HG03571 (cell line): ENCODE results near the gene MRS2.

Experiments
- ATAC-seq: cut with Tn5 transposase; IDR thresholded peaks from one replicate; pipeline ENCODE4 v1.9.1; 2021; ENCODE audit not compliant: unreplicated experiment

MRS2 gene

DNA sequence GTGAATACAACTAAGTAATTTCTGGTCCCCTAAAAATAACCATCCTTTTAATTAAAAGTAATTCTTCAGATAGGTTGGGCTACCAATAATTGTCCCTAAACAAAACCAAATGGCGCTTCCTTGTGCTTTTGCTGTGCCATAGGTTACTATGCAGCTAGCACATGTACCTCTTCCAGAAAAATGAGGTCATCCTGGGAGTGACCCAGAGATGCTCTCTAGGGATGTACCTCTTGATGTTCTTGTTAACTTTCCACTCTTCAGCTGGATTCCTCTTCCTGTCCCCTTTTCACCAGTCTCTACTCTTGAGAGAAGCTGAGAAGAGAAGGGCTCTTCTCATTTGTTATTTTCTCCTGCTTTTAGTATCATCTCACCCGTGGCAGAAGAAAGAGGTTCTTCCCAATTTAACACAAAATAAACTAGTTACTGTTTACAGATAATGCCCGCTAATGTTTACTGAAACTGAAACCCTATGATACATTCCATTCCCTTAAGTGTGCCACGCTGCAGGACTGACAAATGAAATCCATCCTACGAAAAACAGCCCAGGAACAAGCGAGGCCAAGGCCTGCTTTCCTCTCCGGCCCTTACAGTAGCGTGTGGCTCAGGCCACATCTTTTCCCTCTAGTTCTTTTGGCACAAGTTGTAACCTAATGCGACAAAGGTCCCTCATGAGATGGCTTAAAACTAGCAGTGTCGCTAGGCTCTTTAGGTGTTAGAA lies 24.2 kb downstream of the MRS2 start:
- no peak for ATAC-seq

DNA sequence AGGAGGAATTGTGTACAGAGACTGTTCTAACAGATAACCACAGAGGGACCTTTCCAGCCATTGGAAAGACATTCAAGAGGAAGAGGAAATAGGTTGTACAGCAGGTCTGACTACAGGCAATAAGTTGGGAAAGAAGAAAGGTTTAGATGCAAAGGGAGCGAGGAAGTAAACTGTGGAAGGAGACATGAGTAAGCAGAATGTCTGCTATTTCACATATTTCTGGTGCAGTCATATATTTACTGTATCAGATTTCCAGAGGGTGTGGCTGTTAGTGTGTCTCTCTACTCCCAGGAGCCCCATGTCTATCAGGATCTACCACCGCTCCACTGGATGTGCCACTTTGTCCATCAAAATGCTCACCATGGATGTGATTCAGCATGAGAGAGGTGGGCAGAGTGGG lies 25.9 kb downstream of the MRS2 start:
- ATAC-seq: no peak

DNA sequence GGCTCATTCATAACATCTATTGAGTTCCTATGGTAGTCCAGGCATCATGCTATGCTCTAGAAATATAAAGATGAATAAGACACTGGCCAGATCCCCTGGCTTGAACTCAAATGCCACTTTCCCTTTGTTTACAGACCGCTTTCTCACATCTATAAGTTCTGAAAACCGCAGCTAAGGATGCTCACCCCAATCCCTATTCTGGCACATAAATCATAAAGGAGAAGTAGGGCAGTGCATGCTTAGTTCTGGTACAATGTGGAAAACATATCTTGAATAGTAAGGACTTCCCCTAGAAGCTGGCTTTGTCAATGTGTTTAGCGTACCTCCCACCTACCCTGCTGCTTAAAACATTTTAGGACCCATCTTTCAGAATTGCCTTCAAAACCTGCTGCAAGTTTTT lies 26.4 kb downstream of the MRS2 start:
- no peak for ATAC-seq

DNA sequence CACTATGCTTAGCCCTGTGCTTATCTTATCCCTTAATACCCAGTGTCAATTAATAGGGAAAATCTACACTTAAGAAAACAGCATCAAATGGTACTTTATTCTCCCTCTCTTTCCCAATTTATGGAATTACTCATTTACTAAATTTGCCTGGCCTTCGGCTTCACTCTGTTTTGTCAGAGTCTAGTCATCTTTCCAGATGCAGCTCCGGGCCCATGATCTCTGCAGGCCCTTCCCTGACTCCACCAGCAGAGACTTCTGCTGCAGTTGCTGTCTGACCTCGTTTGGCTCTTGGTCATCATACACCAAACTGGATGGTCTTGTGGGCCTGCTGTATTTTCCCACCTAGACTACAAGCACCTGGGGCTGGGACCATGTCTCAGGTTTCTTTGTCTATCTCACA lies 27.4 kb downstream of the MRS2 start:
- no peak for ATAC-seq

DNA sequence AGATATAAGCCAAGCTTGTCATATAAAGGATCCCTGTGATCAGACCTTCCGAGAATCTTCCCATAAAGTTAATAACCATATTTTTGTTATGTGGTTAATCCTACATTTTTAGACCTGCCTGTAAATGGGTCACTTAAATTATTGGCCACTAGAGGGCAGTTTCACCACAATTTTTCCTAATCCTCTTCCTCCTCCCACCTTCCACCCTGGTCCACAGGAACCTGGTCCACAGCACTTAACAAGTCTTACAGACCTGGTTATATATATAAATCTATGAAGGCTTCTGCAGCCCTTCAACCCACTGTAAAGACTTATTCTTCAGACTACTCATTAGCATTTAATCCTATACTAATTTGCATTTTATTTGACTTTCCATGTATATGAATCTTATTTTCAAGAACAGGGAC lies 28.3 kb downstream of the MRS2 start:
- no peak for ATAC-seq

DNA sequence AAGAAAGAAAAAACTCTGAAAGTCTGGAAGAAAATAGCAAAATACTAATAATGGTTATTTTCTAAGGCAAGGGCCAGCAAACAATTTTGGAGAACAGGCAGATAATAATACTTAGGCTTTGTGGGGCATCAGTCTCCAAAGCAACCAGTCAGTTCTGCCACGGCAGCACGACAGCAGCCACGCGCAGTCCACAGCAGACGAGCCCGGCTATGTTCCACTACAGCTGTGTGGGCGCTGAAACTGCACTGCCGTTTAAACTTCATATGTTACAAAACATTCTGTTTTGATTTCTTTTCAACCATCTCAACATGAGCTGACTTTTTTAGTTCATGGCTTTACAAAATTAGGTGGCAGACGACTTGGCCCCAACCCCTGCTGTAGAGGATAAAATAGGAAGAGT lies 29.9 kb downstream of the MRS2 start:
- no peak for ATAC-seq

DNA sequence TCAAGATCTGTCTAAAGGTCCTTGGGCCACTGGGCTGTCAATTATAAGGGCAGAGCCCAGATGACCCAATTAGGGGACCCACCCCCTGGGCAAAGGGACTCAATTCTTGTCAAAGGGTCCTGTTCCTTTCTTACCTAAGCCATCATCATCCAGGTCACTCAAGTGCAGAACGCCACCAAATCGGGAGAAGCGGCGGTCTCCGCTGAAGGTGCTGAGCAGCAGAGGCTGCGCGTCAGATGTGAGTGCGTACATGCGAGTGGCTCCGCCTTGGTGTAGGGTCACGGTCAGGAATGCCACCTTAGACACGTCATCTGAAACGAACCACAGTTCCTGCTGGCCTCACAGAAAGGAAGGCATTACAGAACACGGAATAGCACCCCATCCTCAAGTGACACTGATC lies 34.2 kb downstream of the MRS2 start:
- no peak for ATAC-seq

DNA sequence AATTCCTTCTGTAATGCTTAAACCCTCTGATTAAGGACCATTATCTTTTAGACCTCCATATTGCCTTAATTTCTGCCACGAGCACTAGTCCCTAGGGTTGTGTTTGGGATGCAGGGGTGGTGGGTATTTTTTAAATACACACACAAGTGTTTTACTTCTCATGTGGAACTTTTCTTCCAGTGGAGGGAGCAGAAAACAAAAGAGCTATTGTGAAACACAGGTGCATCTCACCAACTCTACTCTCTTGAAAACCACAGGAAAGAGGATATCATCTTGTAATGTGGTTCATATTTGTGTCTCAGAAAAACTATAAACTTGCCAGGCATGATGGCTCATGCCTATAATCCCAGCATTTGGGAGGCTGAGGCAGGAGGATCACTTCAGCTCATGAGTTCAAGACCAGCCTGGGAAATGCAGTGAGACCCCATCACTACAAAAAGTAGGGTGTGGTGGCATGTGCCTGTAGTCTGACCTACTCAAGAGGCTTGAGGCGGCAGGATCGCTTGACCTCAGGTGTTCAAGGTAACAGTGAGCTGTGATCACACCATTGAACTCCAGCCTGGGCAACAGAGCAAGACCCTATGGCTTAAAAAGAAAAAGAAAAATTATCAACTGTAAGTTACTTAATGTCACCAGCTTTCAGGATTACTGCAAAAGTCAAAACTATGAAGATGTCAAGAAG lies 37.3 kb downstream of the MRS2 start:
- no peak for ATAC-seq

DNA sequence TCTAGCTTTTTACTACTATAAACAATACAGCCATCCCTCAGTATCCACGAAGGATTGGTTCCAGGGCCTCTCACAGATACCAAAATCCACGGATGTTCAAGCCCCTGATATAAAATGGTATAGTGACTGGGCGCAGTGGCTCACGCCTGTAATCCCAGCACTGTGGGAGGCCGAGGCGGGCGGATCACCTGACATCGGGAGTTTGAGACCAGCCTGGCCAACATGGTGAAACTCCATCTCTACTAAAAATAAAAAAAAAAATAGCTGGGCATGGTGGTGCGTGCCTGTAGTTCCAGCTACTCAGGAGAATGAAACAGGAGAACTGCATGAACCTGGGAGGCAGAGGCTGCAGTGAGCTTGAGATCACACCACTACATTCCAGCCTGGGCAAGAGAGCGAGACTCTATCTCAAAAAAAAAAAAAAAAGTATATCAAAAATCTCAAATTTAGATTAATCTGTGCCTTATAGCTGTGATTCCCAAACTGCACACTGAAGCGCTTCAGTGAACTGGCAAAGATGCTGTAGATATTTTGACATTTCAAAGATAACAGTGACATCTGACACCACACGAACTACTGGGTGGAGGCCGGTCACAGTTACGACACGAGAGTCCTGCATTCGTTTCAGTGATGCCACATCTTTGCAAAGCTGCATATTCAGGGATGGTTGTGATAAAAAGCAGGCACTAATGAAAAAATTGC lies 38.3 kb downstream of the MRS2 start:
- ATAC-seq: no peak

DNA sequence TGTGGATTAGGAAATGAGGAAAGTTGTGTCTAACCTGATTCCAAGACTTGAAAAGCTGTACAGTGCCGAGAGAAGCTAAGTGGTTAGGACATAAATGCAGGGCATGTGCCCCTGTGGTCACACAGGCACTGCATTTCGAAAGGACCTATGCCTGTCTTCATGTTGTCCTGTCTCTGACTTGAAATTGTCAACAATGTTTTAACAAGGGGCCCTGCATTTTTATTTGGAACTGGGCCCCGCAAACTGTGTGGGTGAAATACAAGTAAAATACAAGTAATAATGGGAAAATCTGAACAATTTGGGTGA lies 38.8 kb downstream of the MRS2 start:
- no peak for ATAC-seq

DNA sequence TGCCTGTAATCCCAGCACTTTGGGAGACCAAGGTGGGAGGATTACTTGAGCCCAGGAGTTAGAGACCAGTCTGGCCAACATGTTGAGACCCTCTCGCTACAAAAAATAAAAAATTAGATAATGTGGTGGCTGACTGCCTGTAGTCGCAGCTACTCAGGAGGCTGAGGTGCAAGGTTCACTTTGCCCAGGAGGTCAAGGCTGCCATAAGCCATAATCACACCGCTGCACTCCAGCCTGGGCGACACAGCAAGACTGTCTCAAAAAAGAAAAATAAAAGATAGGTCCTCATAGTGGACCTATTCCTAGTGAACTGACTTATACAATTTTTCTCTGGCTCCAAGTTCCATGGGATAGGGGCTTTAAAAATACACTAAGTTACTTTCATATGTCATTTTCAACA lies 41.9 kb downstream of the MRS2 start:
- no peak for ATAC-seq

DNA sequence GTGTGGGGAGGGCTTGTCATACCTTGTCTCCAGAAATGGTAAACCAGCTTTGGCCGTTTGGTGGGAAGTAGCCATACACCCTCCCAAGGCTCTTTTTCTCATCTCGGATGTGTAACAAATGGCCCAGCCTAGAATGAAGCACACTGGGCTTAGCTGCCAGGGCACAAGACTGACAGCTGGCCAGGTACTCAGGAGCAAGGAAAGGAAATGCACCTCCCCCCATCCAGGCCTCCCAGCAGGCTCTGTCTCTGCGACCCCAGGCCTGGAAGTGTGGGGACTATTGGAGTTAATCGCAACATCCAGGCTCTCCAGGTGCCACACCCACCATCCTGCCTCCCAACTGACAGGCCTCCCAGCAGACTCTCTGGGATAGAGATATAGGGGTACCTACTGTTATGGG lies 43.0 kb downstream of the MRS2 start:
- ATAC-seq: no peak

DNA sequence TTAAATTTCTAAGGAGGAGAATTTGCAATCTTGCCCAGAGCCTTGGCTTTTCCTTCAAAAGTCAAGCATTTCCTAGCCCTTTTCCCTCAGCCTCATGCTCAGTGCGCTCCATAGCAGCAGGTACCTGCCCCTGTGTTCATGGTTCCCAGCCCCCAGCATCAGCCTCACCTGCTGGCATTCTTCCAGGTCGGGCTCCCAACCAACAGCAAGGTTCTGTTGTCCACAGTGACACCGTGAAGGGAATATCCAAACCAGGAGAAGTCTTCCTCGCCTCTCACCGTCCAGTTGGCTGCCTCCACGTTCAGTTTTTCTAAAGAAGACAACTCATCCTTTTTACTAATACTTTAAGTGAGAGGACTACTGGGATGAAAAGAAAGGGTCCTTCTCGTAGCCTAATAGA lies 43.9 kb downstream of the MRS2 start:
- ATAC-seq: no peak

DNA sequence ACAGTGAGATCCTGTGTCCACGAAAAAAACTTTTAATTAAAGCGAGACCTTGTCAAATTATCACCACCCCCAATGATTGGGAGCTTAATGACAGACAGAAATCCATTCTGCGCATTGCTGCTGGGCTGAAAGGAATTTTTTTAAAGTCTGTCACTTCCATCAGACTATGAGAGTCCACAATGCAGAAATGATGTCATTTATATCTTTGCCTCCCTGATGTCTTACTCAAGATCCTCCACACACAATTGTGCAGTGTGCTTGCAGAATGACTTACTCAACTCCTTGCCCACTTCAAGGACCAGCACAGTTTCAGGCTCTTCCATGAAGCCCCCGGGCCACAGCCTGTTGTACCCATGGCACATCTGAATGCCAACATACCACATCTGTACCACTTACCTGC lies 45.7 kb downstream of the MRS2 start:
- ATAC-seq: no peak

DNA sequence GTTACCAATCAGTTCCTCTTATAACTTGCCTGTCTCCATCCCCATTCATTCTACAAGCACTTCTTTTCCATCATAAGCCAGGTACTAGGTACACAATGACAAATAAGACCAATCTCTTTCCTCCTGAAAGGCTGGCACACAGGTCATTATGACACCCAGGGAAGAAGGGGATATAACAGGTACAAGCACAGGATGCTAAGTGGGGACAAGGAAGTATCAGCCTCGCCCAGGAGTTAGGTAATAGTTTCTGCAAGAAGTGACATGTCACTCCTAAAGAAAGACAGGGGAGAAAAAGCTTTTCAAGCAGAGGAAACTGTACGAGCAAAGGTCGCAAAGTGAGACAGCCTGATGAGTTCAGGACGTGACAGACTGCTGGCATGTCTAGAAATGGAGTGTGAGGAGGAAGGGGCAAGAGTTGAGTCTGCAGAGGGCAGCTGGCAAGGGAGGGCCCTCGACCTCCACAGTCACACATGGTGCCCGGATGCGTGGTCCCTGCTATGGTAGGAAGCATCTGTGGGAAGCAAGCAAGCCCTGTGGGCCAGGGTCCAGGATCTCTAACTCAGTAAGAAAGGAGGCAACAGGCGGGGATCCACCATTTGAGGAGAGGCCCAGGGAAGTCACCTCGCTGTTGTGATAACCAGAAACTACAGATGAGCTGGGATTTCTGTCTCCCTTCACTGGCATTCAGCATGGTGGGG lies 46.2 kb downstream of the MRS2 start:
- no peak for ATAC-seq

DNA sequence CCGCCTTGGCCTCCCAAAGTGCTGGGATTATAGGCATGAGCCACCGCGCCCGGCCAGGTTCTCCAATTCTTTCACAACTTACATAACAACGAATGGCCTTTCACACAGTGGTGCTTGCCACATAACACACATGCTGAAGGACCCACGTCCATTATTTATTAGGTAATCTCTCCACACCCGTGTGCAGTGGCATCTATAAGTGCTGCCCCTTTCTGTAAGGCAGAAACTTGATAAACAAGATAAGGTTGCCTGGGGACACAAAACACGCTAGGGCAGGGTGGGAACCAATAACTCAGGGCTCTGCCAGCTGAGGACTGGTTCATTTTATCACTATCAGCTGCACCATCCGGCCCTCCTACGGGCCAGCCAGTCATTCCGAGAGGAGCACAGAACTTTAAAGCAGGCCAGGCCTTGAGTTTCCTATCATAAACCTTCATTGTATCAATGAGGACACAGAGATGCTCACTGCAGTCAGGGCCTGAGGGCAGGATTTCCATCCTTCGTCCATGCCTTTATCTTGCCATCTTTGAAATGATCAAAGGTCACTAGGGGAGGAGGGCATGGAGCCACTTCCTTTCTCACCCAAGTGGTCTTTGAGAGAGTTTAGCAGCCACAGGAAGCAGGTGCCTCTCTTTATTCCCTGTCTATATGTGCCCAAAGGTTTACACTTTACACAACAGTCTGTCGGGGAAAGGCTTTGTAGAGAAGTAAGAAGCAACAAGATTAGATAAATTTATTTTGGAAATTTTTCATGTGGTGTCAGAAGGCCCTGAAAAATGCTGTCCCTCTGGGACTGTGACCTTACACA lies 49.0 kb downstream of the MRS2 start:
- no peak for ATAC-seq

DNA sequence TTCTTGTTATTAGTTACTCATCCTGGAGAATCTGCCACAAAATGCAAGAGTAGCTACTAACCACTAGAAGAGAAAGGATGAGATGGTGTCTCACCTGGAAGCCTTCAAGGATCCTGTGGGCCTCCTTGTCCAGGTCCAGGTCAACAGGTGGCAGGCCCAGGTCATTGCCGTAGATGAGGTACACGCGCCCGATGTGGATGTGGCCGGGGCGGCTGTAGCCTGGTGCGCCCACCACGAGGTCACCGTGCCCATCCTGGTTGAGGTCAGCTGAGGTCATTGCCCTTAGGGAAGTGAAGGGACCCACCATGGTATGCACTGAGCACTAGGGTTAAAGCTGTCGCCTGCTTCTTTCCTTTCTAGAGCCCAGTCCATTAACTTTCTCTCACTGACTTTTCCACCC lies 51.2 kb downstream of the MRS2 start:
- ATAC-seq: no peak

DNA sequence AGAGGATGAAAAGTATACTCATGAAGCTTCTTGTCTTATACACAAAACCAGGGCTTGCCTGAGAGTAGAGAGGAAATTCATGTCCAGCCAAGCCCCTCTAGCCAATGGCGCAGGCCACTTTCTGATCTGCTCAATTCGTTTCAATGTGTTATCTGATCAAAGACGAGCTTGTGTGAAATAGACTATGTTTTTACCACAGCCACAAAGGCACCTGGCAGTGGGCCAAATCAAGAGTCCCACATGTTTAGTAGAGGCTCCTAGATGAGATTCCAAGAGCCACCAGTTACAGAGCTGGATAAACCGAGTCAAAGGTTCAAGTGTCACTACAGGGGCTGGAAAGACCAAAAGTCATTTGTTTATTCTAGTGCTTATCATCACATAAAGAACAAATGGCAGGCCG lies 51.7 kb downstream of the MRS2 start:
- no peak for ATAC-seq

DNA sequence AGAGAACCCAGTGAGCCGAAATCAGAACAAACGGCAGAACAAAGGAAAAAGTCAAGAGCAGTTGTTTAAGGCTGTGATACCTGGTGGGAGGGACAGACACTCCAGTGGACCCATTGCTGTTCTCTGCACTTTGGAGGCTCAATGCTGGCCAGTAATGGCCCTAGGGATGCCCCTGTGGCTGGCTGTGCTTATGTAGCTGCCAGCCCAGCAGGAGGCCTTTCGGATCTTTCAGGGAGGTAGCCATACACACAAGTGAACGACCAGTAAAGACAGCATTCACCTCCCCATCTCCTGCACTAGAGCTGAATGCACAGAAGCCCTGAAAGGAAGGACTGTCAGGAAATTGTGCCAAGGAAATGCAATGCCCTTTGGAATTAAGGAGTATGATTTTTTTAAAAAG lies 52.3 kb downstream of the MRS2 start:
- no peak for ATAC-seq

DNA sequence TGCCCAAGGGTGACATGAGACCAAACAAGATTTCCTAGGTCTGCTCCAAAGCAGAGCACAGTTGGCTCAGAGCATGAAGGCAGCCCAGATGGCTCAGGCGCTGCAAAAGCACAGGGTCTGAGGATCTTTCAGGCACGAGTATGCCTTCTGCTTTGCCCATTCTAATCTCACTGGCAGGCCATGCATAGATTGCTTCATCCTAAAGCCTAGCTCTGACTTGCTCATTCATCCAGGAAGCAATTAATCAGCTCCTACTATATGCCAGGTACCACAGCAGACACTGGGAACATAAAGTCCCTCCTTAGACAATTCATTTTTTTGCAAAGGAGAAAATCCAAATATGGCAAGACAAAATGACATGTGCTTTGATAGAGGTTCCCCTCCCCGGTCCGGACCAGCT lies 55.4 kb downstream of the MRS2 start:
- no peak for ATAC-seq

DNA sequence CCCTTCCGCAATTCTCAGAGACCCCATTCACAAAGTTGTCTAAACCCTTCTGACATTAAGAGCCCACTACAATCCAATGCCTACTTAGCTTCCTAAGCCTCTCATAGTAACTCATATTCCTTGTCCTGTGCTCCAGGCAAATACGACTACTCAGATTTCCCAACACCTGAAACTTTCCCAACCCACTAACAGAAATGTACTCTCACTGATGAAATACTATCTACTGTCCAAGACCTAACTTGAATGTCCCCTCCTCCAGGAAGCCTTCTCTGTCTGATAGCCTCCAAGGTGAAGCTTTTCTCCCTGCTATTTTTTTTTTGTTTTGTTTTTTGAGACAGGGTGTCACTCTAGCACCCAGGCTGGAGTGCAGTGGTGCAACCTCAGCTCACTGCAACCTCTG lies 56.2 kb downstream of the MRS2 start:
- no peak for ATAC-seq
